HL-60 (cell line): ENCODE data around the gene DOP1B.
A peak's percentile ranks its signal among the peaks of the same experiment; 100 is the strongest.
"Not testable (repeated sequence)": the region's sequence is repeated elsewhere in the genome, so short reads cannot be mapped to it uniquely, and the experiment has no call there.

Source experiments
- DNase-seq, 2 experiments: peaks; one replicate each; pipeline ENCODE4 v3.0.0-alpha.2; 2010 to 2020; ENCODE audit warnings: low read depth in 1 of 2, low spot score in 1 of 2
- H3K27ac ChIP-seq: fragments of 250-450 bp; sonication (Bioruptor Pico); replicated peaks from 2 replicates; pipeline ENCODE4 v1.5.1; 2020; ENCODE audit warnings: mild to moderate bottlenecking, moderate library complexity
- H3K27me3 ChIP-seq: fragments of 250-450 bp; sonication (Bioruptor Pico); 2 replicates; pipeline ENCODE4 v1.5.1; 2021; ENCODE audit warnings: mild to moderate bottlenecking, moderate library complexity; ENCODE audit not compliant: insufficient read depth, poor library complexity, severe bottlenecking
- H3K4me3 ChIP-seq: replicated peaks from 2 replicates; pipeline ENCODE4 v1.5.1; 2011; ENCODE audit warnings: mild to moderate bottlenecking, control low read depth, low read length; ENCODE audit not compliant: insufficient read depth
- CTCF ChIP-seq: IDR thresholded peaks from one replicate; pipeline ENCODE4 v1.5.1; 2011; ENCODE audit warnings: low read length, control low read depth, inconsistent platforms; ENCODE audit not compliant: insufficient read depth
- GABPA ChIP-seq: IDR thresholded peaks from 2 replicates; pipeline ENCODE4 v1.6.1; 2012; ENCODE audit warnings: low read depth
- POLR2AphosphoS5 ChIP-seq: IDR thresholded peaks from 2 replicates; pipeline ENCODE4 v1.6.1; 2012; ENCODE audit warnings: low read depth
- REST ChIP-seq: IDR thresholded peaks from 2 replicates; pipeline ENCODE4 v1.6.1; 2012; ENCODE audit warnings: low read depth; ENCODE audit not compliant: insufficient replicate concordance
- SPI1 ChIP-seq: IDR thresholded peaks from 2 replicates; pipeline ENCODE4 v1.6.1; 2012; ENCODE audit warnings: low read depth, mild to moderate bottlenecking, borderline replicate concordance

The DOP1B gene

GRCh38 chr21:36195613-36196012 lies 39.0 kb downstream of the DOP1B start:
- Histone ChIP-seq H3K27ac (no peak overlapping the region), H3K27me3 (no peaks in the 10 kb centered on the region), H3K4me3 (no peak overlapping the region)
- TF ChIP-seq GABPA (no peak), CTCF (no peak), SPI1 (no peak), REST (no peak), POLR2AphosphoS5 (no peak)
- DNase-seq: no peak

GRCh38 chr21:36199021-36199420 lies 42.4 kb downstream of the DOP1B start:
- no peak overlapping the region for H3K4me3 ChIP-seq
- TF ChIP-seq GABPA: no peak
- TF ChIP-seq CTCF: no peak
- no peak for TF ChIP-seq POLR2AphosphoS5
- TF ChIP-seq SPI1: no peak
- H3K27ac ChIP-seq: no peak overlapping the region
- no peaks in the 10 kb centered on the region for H3K27me3 ChIP-seq
- no peak for DNase-seq

GRCh38 chr21:36199575-36199974 lies 43.0 kb downstream of the DOP1B start:
- H3K27me3 ChIP-seq, H3K27ac ChIP-seq, H3K4me3 ChIP-seq: not testable (repeated sequence)

GRCh38 chr21:36200081-36200561 lies 43.5 kb downstream of the DOP1B start:
- H3K4me3 ChIP-seq: no peak overlapping the region
- peak; percentile 60 to 68 for DNase-seq
- H3K27ac ChIP-seq: no peak overlapping the region
- no peak for TF ChIP-seq CTCF
- TF ChIP-seq REST: no peak
- no peak for TF ChIP-seq SPI1
- no peak for TF ChIP-seq GABPA
- no peak for TF ChIP-seq POLR2AphosphoS5
- no peaks in the 10 kb centered on the region for H3K27me3 ChIP-seq

More at GRCh38 chr21:36199575-36199974, 43.0 kb downstream of the DOP1B start:
- not testable (repeated sequence) for DNase-seq
